HepG2 (cell line): ENCODE measurements around the gene IRF1. TPM values are rescaled to one million over a fixed set of nuclear protein-coding genes. Genes with fewer than 3 reads are reported as not detected.

ENCODE experiments used
- BRCA1 ChIP-seq: sonication (generic); formaldehyde crosslinking; IDR thresholded peaks from 2 replicates; pipeline ENCODE4 v1.4.0; 2020; ENCODE audit warnings: missing genetic modification reagents
- IKZF4 ChIP-seq: sonication (generic); formaldehyde crosslinking; IDR thresholded peaks from 2 replicates; pipeline ENCODE4 v1.5.1; 2020; ENCODE audit warnings: borderline replicate concordance, mild to moderate bottlenecking, low read depth, missing genetic modification reagents; ENCODE audit errors: not compliant biosample characterization
- REPIN1 ChIP-seq: sonication (generic); formaldehyde crosslinking; IDR thresholded peaks from 2 replicates; pipeline ENCODE4 v1.8.0; 2022; ENCODE audit warnings: missing genetic modification reagents, low read depth, mild to moderate bottlenecking, borderline replicate concordance
- SMAD9 ChIP-seq: sonication (generic); formaldehyde crosslinking; IDR thresholded peaks from 2 replicates; pipeline ENCODE4 v1.5.1; 2020; ENCODE audit warnings: mild to moderate bottlenecking, missing genetic modification reagents
- SP5 ChIP-seq: IDR thresholded peaks from 2 replicates; pipeline ENCODE4 v1.6.1; 2016; ENCODE audit warnings: low read depth, borderline replicate concordance
- TAF1 ChIP-seq: sonication (generic); formaldehyde crosslinking; IDR thresholded peaks from 2 replicates; pipeline ENCODE4 v1.4.0; 2020; ENCODE audit warnings: missing genetic modification reagents
- TGIF2 ChIP-seq: IDR thresholded peaks from 2 replicates; pipeline ENCODE4 v1.6.1; 2016; ENCODE audit warnings: control low read depth, missing compliant biosample characterization
- ZFP37 ChIP-seq: sonication (generic); formaldehyde crosslinking; IDR thresholded peaks from 2 replicates; pipeline ENCODE4 v1.4.0; 2020; ENCODE audit warnings: missing genetic modification reagents, borderline replicate concordance
- ZFYVE20 ChIP-seq: sonication (generic); formaldehyde crosslinking; IDR thresholded peaks from 2 replicates; pipeline ENCODE4 v1.8.0; 2023; ENCODE audit warnings: low read depth, mild to moderate bottlenecking, moderate library complexity, missing genetic modification reagents, borderline replicate concordance
- ZNF124 ChIP-seq: sonication (generic); formaldehyde crosslinking; IDR thresholded peaks from 2 replicates; pipeline ENCODE4 v1.4.0; 2020; ENCODE audit warnings: missing genetic modification reagents
- ZNF737 ChIP-seq: sonication (generic); formaldehyde crosslinking; IDR thresholded peaks from 2 replicates; pipeline ENCODE4 v1.5.0; 2020; ENCODE audit warnings: missing genetic modification reagents, mild to moderate bottlenecking, borderline replicate concordance
- ZNF777 ChIP-seq: sonication (generic); formaldehyde crosslinking; IDR thresholded peaks from 2 replicates; pipeline ENCODE4 v1.4.0; 2020; ENCODE audit warnings: missing genetic modification reagents
- ZNF883 ChIP-seq: sonication (generic); formaldehyde crosslinking; IDR thresholded peaks from 2 replicates; pipeline ENCODE4 v1.5.1; 2020; ENCODE audit warnings: mild to moderate bottlenecking, missing genetic modification reagents; ENCODE audit errors: not compliant biosample characterization
- polyA plus RNA-seq, 8 experiments: library from polyadenylated mRNA; depleted of rRNA in 3 of 8; stranded (reverse) in 7 of 8; unstranded in 1 of 8; fragments of >200 nt; fragmentation: Illumina TruSeq in 4 of 8; extraction: Trizol in 4 of 8; gene quantifications; 2 replicates each; pipeline versions ENCODE4 v1.2.1 to v1.2.3, GENCODE V29; 2011 to 2016; ENCODE audit warnings: low read depth in 4 of 8, missing spikeins in 1 of 8, mixed read lengths in 1 of 8; ENCODE audit not compliant: insufficient read depth in 1 of 8
- total RNA-seq, 5 experiments: library from RNA; depleted of rRNA; stranded (reverse); fragments of >200 nt; fragmentation: Illumina TruSeq; extraction: Trizol; gene quantifications; 2 replicates each; pipeline ENCODE4 v1.2.3, GENCODE V29; 2016; ENCODE audit warnings: low read depth in 1 of 5
- TF ChIP-seq, protein P1 (sequence below): sonication (generic); formaldehyde crosslinking; IDR thresholded peaks from 2 replicates; pipeline ENCODE4 v1.5.0; 2020; ENCODE audit warnings: missing genetic modification reagents
- TF ChIP-seq, protein P2 (sequence below): fragments of 450-650 bp; IDR thresholded peaks from 2 replicates; pipeline ENCODE4 v1.6.1; 2016
- TF ChIP-seq, protein P3 (sequence below): sonication (generic); formaldehyde crosslinking; IDR thresholded peaks from 2 replicates; pipeline ENCODE4 v1.5.0; 2020; ENCODE audit warnings: mild to moderate bottlenecking, low read depth, missing genetic modification reagents, borderline replicate concordance
- TF ChIP-seq, protein P4 (sequence below), 2 experiments: sonication (generic) in 1 of 2; formaldehyde crosslinking in 1 of 2; IDR thresholded peaks; 2 replicates each; pipeline versions ENCODE4 v1.6.1 to v1.9.0; 2014 to 2022; ENCODE audit warnings: antibody characterized with exemption in 1 of 2, borderline replicate concordance in 1 of 2, inconsistent platforms in 1 of 2, low read depth in 1 of 2, missing genetic modification reagents in 1 of 2
- TF ChIP-seq, protein P5 (sequence below): sonication (generic); formaldehyde crosslinking; IDR thresholded peaks from 2 replicates; pipeline ENCODE4 v1.5.0; 2020; ENCODE audit warnings: missing genetic modification reagents

Gene IRF1
- total and polyA plus RNA-seq, 2 of the 13 experiments (the other 11 are each of a cell fraction or from before 2014, with no cell fraction given), result 4.1 to 8.8 TPM

DNA sequence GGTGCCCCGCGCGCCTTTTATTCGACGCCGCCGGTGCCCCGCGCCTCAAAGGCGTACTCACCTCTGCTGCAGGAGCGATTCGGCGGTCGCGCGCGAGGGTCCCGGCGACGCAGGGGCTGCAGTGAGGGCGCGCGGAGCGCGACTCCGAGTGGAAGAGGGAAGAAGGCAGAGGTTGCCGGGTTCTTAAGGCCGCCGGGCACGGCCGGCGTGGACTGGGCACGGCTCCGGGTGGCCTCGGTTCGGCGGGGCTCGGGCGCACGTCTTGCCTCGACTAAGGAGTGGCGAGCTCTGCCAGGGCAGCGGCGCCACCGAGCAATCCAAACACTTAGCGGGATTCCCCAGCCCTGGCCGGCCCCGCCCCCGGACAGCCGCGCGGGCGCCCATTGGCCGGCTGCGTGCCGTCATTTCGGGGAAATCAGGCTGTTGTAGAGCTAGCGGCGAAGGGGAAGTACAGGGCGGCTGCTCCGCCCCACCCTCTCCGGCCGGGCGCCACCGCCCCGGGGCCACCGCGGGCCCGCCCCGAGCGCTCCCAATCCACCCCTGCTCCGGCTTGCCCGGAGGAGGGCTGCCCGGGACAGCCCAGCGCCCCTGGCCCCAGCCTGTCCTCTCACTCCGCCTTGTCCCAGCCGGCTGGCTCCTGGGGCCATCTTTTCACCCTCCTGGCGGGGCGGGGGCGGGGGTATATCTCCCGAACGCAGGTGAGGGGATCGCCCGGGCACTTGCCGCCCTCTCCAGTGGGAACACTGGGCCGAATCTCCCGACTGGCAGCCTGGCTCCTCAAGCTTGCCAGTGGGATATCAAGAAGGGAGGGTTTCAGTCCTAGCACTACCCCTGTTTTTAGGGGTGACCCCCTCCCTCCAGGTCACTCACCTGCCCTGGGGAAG is at the start of gene IRF1 (continued):
- TF ChIP-seq ZNF124 (CRISPR knock-in tag) (no peak), BRCA1 (CRISPR knock-in tag) (no peak), REPIN1 (CRISPR knock-in tag) (peak; percentile 62; the same call in 1 of the 2 replicates), ZNF883 (no peak), ZNF737 (CRISPR knock-in tag) (no peak), ZFYVE20 (CRISPR knock-in tag) (no peak), ZNF777 (peak; percentile 91), ZFP37 (CRISPR knock-in tag) (peak; percentile 84), TAF1 (CRISPR knock-in tag) (peak; percentile 98), TGIF2 (CRISPR knock-in tag) (peak; percentile 55; the same call in 1 of the 2 replicates), SP5 (CRISPR knock-in tag) (peak; percentile 81), SMAD9 (no peak), IKZF4 (peak; percentile 81)
- TF ChIP-seq, protein P1, sequence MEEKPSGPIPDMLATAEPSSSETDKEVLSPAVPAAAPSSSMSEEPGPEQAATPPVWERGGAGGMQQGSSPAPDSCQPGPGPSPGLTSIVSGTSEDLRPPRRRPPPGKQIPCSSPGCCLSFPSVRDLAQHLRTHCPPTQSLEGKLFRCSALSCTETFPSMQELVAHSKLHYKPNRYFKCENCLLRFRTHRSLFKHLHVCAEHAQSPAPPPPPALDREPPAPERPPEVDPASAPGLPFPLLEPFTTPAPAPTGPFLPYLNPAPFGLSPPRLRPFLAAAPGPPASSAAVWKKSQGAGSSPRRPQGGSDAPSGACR, result peak; percentile 72
- TF ChIP-seq, protein P2, sequence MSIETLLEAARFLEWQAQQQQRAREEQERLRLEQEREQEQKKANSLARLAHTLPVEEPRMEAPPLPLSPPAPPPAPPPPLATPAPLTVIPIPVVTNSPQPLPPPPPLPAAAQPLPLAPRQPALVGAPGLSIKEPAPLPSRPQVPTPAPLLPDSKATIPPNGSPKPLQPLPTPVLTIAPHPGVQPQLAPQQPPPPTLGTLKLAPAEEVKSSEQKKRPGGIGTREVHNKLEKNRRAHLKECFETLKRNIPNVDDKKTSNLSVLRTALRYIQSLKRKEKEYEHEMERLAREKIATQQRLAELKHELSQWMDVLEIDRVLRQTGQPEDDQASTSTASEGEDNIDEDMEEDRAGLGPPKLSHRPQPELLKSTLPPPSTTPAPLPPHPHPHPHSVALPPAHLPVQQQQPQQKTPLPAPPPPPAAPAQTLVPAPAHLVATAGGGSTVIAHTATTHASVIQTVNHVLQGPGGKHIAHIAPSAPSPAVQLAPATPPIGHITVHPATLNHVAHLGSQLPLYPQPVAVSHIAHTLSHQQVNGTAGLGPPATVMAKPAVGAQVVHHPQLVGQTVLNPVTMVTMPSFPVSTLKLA, result no peak
- TF ChIP-seq, protein P3, sequence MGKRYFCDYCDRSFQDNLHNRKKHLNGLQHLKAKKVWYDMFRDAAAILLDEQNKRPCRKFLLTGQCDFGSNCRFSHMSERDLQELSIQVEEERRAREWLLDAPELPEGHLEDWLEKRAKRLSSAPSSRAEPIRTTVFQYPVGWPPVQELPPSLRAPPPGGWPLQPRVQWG (CRISPR knock-in tag), result no peak
- TF ChIP-seq, protein P4, sequence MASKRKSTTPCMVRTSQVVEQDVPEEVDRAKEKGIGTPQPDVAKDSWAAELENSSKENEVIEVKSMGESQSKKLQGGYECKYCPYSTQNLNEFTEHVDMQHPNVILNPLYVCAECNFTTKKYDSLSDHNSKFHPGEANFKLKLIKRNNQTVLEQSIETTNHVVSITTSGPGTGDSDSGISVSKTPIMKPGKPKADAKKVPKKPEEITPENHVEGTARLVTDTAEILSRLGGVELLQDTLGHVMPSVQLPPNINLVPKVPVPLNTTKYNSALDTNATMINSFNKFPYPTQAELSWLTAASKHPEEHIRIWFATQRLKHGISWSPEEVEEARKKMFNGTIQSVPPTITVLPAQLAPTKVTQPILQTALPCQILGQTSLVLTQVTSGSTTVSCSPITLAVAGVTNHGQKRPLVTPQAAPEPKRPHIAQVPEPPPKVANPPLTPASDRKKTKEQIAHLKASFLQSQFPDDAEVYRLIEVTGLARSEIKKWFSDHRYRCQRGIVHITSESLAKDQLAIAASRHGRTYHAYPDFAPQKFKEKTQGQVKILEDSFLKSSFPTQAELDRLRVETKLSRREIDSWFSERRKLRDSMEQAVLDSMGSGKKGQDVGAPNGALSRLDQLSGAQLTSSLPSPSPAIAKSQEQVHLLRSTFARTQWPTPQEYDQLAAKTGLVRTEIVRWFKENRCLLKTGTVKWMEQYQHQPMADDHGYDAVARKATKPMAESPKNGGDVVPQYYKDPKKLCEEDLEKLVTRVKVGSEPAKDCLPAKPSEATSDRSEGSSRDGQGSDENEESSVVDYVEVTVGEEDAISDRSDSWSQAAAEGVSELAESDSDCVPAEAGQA (IDR thresholded peaks at IDR 0.05; ENCODE audit: low read depth), result no peak
- TF ChIP-seq, protein P4 (CRISPR knock-in tag; IDR thresholded peaks at IDR 0.05; ENCODE audit: borderline replicate concordance), result no peak
- TF ChIP-seq, protein P5, sequence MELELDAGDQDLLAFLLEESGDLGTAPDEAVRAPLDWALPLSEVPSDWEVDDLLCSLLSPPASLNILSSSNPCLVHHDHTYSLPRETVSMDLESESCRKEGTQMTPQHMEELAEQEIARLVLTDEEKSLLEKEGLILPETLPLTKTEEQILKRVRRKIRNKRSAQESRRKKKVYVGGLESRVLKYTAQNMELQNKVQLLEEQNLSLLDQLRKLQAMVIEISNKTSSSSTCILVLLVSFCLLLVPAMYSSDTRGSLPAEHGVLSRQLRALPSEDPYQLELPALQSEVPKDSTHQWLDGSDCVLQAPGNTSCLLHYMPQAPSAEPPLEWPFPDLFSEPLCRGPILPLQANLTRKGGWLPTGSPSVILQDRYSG, result no peak
